GM12892 (cell line): Measurements from ENCODE around the gene SMDT1.

Experiments used
- POLR2A ChIP-seq: IDR thresholded peaks from 2 replicates; pipeline ENCODE4 v1.6.1; 2011; ENCODE audit warnings: low read depth, low read length, control low read depth
- TAF1 ChIP-seq: IDR thresholded peaks from 2 replicates; pipeline ENCODE4 v1.6.1; 2011; ENCODE audit warnings: low read depth, mild to moderate bottlenecking, control low read depth, low read length, borderline replicate concordance

- TF ChIP-seq POLR2A: no peak
- TF ChIP-seq TAF1: no peak
Observed at GRCh38 chr22:42114721-42115120, 35.2 kb downstream of the SMDT1 start.
